Measurements from ENCODE around the gene CENPX. TPM values are rescaled to one million over a fixed set of nuclear protein-coding genes. Genes with fewer than 3 reads are reported as not detected.

The CENPX gene
- total and polyA plus RNA-seq, 2 of the 13 experiments (the other 11 are each of a cell fraction or from before 2014, with no cell fraction given), result 92.7 to 170 TPM

- TF ChIP-seq EP300 (IDR thresholded peaks at IDR 0.05; ENCODE audit: low read depth in 2 of 2, low read length in 2 of 2), result 0 out of 4 replicates have a peak, but pooled peaks of 1 of the 2 experiments have one; percentile 48
- TF ChIP-seq EP300 (CRISPR knock-in tag; IDR thresholded peaks at IDR 0.05; ENCODE audit: borderline replicate concordance), result peak; percentile 71
- TF ChIP-seq TCF7 (IDR thresholded peaks at IDR 0.05; ENCODE audit: low read depth), result peak; percentile 85; the same call in 1 of the 2 replicates
- 0 out of 2 replicates have a peak, but pooled peaks have one; percentile 16 for TF ChIP-seq NFAT5 (CRISPR knock-in tag; IDR thresholded peaks at IDR 0.05)
- no peak; the same call in 1 of the 2 replicates for TF ChIP-seq ZNF547 (CRISPR knock-in tag; IDR thresholded peaks at IDR 0.05)
- no peak for TF ChIP-seq DNMT1 (CRISPR knock-in tag; IDR thresholded peaks at IDR 0.05)
- TF ChIP-seq ZNF619 (CRISPR knock-in tag; IDR thresholded peaks at IDR 0.05), result peak; percentile 86; the same call in 1 of the 2 replicates
- TF ChIP-seq ZNF691 (CRISPR knock-in tag; IDR thresholded peaks at IDR 0.05; ENCODE audit: borderline replicate concordance, low read depth), result peak; percentile 48
- TF ChIP-seq KDM4B (CRISPR knock-in tag; IDR thresholded peaks at IDR 0.05), result peak; percentile 67; the same call in 1 of the 2 replicates
- peak; percentile 81 for TF ChIP-seq SALL1 (CRISPR knock-in tag; IDR thresholded peaks at IDR 0.05)
- TF ChIP-seq NFIB (CRISPR knock-in tag; IDR thresholded peaks at IDR 0.05; ENCODE audit: borderline replicate concordance), result no peak
- TF ChIP-seq THAP7 (CRISPR knock-in tag; IDR thresholded peaks at IDR 0.05), result peak; percentile 65
- peak; percentile 82 for TF ChIP-seq ZNF883 (CRISPR knock-in tag; IDR thresholded peaks at IDR 0.05; ENCODE audit: not compliant biosample characterization)
- TF ChIP-seq ZNF362 (CRISPR knock-in tag; IDR thresholded peaks at IDR 0.05; ENCODE audit: borderline replicate concordance), result peak; percentile 48; the same call in 1 of the 2 replicates
- TF ChIP-seq NRL (CRISPR knock-in tag; IDR thresholded peaks at IDR 0.05; ENCODE audit: borderline replicate concordance), result peak; percentile 90
- TF ChIP-seq FOXO1 (CRISPR knock-in tag; IDR thresholded peaks at IDR 0.05), result 0 out of 2 replicates have a peak, but pooled peaks have one; percentile 68
- no peak for TF ChIP-seq ZNF513 (CRISPR knock-in tag; conservative IDR thresholded peaks at IDR 0.05)
These were observed 22.5 kb downstream of the CENPX start (continued) for GRCh38 chr17:81999976-82000802.

Data from HepG2 (cell line).